Left ventricle myocardium superior (tissue), 1 donor: ENCODE data around the gene ADRA2C. TPM values are rescaled to one million over a fixed set of nuclear protein-coding genes. Genes with fewer than 3 reads are reported as not detected.
A peak's percentile ranks its signal among the peaks of the same experiment; 100 is the strongest.

Source experiments
- ATAC-seq: fragments of 200-7000 bp; cut with Tn5 transposase; one replicate; pipeline ENCODE4 v1.9.1; 2020; ENCODE audit warnings: mild to moderate bottlenecking, moderate library complexity
- DNase-seq: peaks from one replicate; pipeline ENCODE4 v3.0.0-alpha.2; 2020
- intact Hi-C: fragments of 100-400 bp; cut with micrococcal nuclease; formaldehyde crosslinking; loops from one replicate; pipeline ENCODE4 v1.11.0; 2022
- total RNA-seq: library from RNA; stranded (reverse); fragmentation: NEBNext Ultra II Directional; extraction: Animal tissue kit (Norgen Biotek cat#: 25700); gene quantifications from one replicate; pipeline ENCODE4 v1.2.1, GENCODE V29; 2021
- donor health status: DM: no; HTN: yes; CAD: no; lungs with severe emphysema.

Gene ADRA2C
- total RNA-seq, 1 donor from 2014 or later, result 5.9 TPM

- ATAC-seq (no peak), DNase-seq (no peak)
Measured at GRCh38 chr4:3730422-3731190, 35.6 kb upstream of the ADRA2C start.

GRCh38 chr4:3732076-3733028, 33.8 kb upstream of the ADRA2C start:
- intact Hi-C loops, result no loop called here
- ATAC-seq (no peak), DNase-seq (no peak)

More at GRCh38 chr4:3730422-3731190, 35.6 kb upstream of the ADRA2C start:
- intact Hi-C loops, result no loop called here

GRCh38 chr4:3733195-3733594, 33.0 kb upstream of the ADRA2C start:
- intact Hi-C loops, result no loop called here
- no peak for ATAC-seq
- DNase-seq, result no peak

DNA sequence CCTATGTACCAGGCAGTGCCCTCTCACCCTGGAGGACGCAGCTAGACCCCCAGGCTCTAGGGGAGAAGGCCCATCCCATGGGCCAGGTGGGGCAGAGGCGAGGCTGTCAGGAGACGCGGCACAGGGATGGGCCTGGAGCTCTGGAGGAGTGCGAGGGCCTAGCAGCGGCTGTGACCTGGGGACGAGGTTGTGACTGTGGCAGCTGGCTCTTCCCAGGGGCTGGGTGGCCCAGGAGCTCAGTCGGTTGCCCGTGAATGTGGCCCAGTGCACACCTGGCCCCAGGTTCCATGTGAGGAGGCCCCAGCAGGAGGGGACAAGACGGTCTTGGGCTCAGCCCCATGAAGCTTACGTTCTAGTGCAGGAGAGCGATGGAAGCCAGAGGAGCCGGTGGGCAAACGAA, 31.0 kb upstream of the ADRA2C start:
- DNase-seq, result no peak

DNA sequence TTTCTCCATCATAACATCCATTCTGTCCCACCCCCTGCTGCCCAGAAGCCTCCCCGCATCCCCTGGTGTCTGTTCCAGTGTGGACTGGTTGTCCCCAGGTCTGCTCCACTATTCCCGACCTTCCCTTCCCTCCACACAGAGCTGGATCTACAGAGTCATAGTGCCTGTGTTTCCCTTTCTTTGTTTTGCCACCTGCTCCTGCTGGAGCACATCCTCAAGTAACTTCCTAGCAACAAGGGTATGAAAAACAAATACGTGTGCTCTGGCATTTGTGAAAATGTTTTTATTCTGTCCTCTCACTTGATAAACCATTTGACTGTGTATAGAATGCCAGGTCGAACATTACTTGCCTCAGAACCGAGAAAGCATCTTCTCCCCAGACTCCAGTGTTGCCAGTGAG, 29.9 kb upstream of the ADRA2C start:
- no peak for DNase-seq
- intact Hi-C loops, result no loop called here
- no peak for ATAC-seq

More for the DNA sequence above, 31.0 kb upstream of the ADRA2C start:
- no peak for ATAC-seq
- intact Hi-C loops, result no loop called here

DNA sequence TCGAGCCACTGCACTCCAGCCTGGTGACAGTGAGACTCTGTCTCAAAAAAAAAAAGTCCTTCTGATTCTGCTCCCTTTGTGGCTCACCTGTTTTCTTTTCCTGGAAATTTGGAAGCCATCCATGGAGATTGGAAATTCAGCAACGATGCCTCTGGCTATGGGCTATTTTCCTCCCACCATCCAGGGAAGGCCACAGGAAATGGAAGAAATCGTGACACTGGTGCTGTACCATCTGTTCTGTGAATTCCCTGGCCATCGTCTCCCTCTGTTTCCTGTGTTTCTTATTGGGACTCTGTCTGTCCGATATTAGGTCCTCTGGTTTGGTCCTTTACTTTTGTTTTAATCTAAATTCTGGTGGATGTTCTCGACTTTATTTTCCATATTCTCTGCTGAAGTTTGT, 29.4 kb upstream of the ADRA2C start:
- no peak for ATAC-seq
- intact Hi-C loops, result no loop called here
- no peak for DNase-seq

- no peak for DNase-seq
- intact Hi-C loops, result no loop called here
- ATAC-seq, result no peak
Measured at GRCh38 chr4:3739577-3739976, 26.6 kb upstream of the ADRA2C start.

DNA sequence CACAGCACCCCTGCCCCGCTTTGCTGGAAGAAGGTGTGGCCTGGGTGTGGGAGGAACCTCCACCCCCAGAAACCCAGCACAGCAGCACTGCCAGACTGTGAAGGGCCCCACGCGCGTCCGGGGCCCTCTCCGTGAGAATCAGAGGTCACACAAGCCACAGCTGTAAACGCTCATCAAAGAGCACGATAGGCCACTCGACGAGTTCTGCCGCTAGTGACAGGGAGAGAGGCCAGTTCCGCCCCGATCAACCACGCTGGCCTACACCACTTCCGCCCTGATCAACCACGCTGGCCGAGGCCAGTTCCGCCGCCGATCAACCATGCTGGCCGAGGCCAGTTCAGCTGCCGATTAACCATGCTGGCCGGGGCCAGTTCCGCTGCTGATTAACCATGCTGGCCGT, 25.9 kb upstream of the ADRA2C start:
- no peak for DNase-seq
- intact Hi-C loops, result no loop called here
- no peak for ATAC-seq

DNA sequence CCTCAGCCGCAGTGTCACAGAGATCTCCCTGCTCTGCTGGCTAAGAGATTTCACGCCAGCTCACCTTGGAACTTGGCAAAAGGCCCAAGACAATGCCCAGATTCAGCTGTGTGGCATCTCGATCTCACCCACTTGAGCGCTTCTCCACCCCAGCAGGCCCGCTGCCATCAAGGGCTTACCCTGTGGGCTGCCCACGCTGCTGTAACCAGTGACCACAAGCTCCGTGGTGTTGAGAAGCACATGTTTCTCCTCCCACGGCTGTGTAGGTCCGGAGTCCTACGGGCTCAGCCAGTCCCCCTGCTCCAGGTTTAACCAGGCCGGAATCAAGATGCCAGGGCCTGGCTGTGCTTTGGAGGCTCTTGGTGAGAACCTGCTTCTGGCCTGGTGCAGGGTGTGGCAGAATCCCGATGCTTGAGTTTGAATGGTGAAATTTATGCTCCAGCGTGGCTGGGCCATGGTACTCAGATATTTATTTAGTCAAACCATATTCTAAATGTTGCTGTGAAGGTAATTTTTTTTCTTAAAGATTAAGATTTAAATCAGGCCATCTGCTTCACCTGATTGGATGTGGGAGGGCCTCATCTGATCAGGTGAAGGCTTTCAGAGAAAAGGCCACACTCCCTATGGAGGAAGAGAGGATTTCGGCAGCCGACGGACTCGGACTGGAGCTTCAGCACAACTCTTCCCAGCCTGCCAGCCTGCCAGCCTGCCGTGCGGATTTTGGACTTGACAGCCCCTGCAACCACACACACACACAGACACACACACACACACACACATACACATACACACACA, 24.8 kb upstream of the ADRA2C start:
- DNase-seq, result no peak
- intact Hi-C loops, result no loop called here
- no peak for ATAC-seq

GRCh38 chr4:3742610-3743009, 23.6 kb upstream of the ADRA2C start:
- DNase-seq, result no peak
- no peak for ATAC-seq
- intact Hi-C loops, result no loop called here

DNA sequence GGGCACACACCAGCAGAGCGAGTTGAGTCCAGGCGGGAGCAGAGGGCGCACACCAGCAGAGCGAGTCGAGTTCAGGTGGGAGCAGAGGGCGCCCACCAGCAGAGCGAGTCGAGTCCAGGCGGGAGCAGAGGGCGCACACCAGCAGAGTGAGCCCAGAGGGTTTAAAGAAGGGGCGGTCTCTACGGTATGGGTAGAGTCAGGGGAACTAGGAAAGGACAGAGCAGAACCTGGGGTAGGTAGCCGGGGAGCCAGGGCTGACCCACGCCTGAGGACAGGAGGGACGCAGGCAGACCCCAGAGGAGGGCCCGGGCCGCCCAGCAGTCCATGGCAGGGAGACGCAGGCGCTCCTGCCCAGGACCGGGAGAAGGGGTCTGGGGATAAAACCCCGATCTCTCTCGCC, 22.0 kb upstream of the ADRA2C start:
- no peak for DNase-seq
- no peak for ATAC-seq
- intact Hi-C loops, result no loop called here

GRCh38 chr4:3744901-3745300, 21.3 kb upstream of the ADRA2C start:
- no peak for DNase-seq
- intact Hi-C loops, result no loop called here
- ATAC-seq, result no peak

GRCh38 chr4:3745886-3746656, 20.1 kb upstream of the ADRA2C start:
- intact Hi-C loops, result no loop called here
- DNase-seq, result no peak
- no peak for ATAC-seq

- intact Hi-C loops, result no loop called here
- DNase-seq, result no peak
- peak; percentile 60 for ATAC-seq
Measured at GRCh38 chr4:3746701-3747580, 19.2 kb upstream of the ADRA2C start.

GRCh38 chr4:3747581-3747904, 18.6 kb upstream of the ADRA2C start:
- DNase-seq, result peak; percentile 28
- intact Hi-C loops, result no loop called here
- ATAC-seq, result peak; percentile 28

DNA sequence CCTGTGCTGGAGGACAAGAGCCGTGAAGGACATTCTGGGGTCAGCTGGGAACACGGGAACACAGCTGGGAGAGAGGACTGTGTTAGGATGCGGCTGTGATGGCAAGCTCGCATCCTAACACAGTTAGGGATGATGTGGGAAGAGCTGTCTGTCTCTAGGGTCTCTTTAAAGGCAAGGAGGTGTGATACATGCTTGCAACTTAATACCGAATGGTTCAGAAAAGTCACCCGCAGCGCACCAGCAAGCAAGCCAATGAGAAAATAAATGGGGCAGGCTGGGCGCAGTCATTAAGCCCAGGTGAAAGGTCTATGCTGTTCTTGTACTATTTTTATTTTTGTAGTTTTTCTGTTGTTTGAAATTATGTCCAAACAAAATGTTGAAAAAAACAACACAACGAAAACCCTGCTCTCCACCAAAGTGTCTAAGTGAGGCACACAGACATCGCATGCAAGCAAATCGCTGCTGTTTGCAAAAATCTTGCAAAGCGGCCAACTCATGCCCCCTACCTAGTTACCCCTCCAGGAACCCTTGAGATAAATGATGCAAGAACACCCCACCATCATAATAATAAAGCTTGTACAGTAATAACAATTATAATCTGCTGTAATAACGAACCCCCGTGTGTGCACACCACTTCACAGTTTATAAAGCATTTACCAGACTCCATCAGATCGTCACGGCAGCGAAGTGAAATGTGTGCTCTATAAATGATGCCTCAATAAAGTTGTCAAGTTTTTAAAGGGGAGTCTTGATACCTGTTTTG, 17.9 kb upstream of the ADRA2C start:
- no peak for ATAC-seq
- intact Hi-C loops, result no loop called here
- no peak for DNase-seq

DNA sequence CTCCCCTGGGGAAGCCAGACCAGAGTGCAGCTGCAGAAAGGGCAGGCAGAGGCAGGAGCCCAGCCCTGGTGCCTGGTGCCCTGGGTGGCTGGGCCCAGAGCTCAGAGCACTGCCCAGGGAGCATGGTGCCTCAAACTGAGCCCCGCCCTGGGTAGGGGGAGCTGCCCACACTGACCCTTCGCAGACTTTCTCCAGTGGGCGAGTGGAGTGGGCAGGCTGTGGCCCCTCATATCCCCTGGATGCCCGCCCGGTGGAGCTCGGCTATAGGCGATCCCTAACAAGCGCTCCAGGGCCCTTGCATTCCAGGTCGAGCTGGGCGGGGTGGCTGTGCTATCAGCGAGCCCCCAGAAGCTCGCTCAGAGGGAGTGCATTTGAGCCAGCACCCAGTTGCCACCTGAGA, 17.1 kb upstream of the ADRA2C start:
- intact Hi-C loops, result no loop called here
- peak; percentile 20 for DNase-seq
- ATAC-seq, result no peak
